ENCODE data around the gene ADAM15. TPM values are rescaled to one million over a fixed set of nuclear protein-coding genes. Genes with fewer than 3 reads are reported as not detected.

Gene ADAM15
- polyA plus RNA-seq, 1 donor from 2014 or later = 24.8 TPM

Other genes with a start within 250 kb of the ADAM15 start
- gene KCNN3, start 181.0 kb upstream of the ADAM15 start, polyA plus RNA-seq = 2.2 and 2.4 TPM in 2 replicates
- 16.1 and 21.1 TPM in 2 replicates for gene PMVK, start 114.6 kb upstream of the ADAM15 start, polyA plus RNA-seq
- 5.4 and 6.5 TPM in 2 replicates for gene PBXIP1, start 95.2 kb upstream of the ADAM15 start, polyA plus RNA-seq
- gene PYGO2, start 89.5 kb upstream of the ADAM15 start, polyA plus RNA-seq = 13.4 and 16.6 TPM in 2 replicates
- 4.7 and 9.5 TPM in 2 replicates for gene SHC1, start 80.6 kb upstream of the ADAM15 start, polyA plus RNA-seq
- 22.4 and 29.0 TPM in 2 replicates for gene CKS1B, start 76.6 kb upstream of the ADAM15 start, polyA plus RNA-seq
- 68.6 and 79.5 TPM in 2 replicates for gene FLAD1, start 68.0 kb upstream of the ADAM15 start, polyA plus RNA-seq
- 3.9 TPM in 1 of 2 replicates, not detected in the other for gene LENEP, start 57.7 kb upstream of the ADAM15 start, polyA plus RNA-seq
- 0.38 and 0.54 TPM in 2 replicates for gene ZBTB7B, start 48.5 kb upstream of the ADAM15 start, polyA plus RNA-seq
- gene DCST2, start 17.5 kb upstream of the ADAM15 start, polyA plus RNA-seq = 0.76 and 1.8 TPM in 2 replicates
- gene DCST1, start 17.5 kb upstream of the ADAM15 start, polyA plus RNA-seq = not detected in 2 replicates
- 0.64 and 1.2 TPM in 2 replicates for gene EFNA4, start 12.4 kb downstream of the ADAM15 start, polyA plus RNA-seq
- gene EFNA3, start 27.5 kb downstream of the ADAM15 start, polyA plus RNA-seq = 12.2 and 16.9 TPM in 2 replicates
- 0.50 TPM in 1 of 2 replicates, not detected in the other for gene EFNA1, start 76.6 kb downstream of the ADAM15 start, polyA plus RNA-seq
- gene SLC50A1, start 84.5 kb downstream of the ADAM15 start, polyA plus RNA-seq = 12.6 and 15.9 TPM in 2 replicates
- 150 TPM in 2 replicates for gene DPM3, start 89.2 kb downstream of the ADAM15 start, polyA plus RNA-seq
- gene KRTCAP2, start 122.0 kb downstream of the ADAM15 start, polyA plus RNA-seq = 175 and 187 TPM in 2 replicates
- gene TRIM46, start 122.5 kb downstream of the ADAM15 start, polyA plus RNA-seq = 31.5 and 49.0 TPM in 2 replicates
- gene THBS3, start 156.6 kb downstream of the ADAM15 start, polyA plus RNA-seq = 99.6 and 126 TPM in 2 replicates
- 48.0 and 55.0 TPM in 2 replicates for gene MTX1, start 157.4 kb downstream of the ADAM15 start, polyA plus RNA-seq
- 9.8 and 11.1 TPM in 2 replicates for gene ENTREP3, start 204.2 kb downstream of the ADAM15 start, polyA plus RNA-seq
- gene SCAMP3, start 211.0 kb downstream of the ADAM15 start, polyA plus RNA-seq = 34.6 and 50.0 TPM in 2 replicates
- 44.4 and 57.7 TPM in 2 replicates for gene CLK2, start 222.2 kb downstream of the ADAM15 start, polyA plus RNA-seq
- 53.2 and 53.4 TPM in 2 replicates for gene HCN3, start 226.1 kb downstream of the ADAM15 start, polyA plus RNA-seq

Data from neural cell (in vitro differentiated cells).